Stimulated activated CD4-positive, alpha-beta T cell treated with anti-CD3 and anti-CD28 coated beads, TNF-alpha, amount 100 ng/mL, for 1 hour (primary cell): ENCODE results near the gene CPED1.
"Not testable (repeated sequence)": the region's sequence is repeated elsewhere in the genome, so short reads cannot be mapped to it uniquely, and the experiment has no call there.

ENCODE experiments used
- DNase-seq, 3 donors: peaks; one replicate each; pipeline ENCODE4 v3.0.0-alpha.2; 2020; ENCODE audit warnings: low read depth in 3 of 3, low spot score in 1 of 3

CPED1 gene

DNA sequence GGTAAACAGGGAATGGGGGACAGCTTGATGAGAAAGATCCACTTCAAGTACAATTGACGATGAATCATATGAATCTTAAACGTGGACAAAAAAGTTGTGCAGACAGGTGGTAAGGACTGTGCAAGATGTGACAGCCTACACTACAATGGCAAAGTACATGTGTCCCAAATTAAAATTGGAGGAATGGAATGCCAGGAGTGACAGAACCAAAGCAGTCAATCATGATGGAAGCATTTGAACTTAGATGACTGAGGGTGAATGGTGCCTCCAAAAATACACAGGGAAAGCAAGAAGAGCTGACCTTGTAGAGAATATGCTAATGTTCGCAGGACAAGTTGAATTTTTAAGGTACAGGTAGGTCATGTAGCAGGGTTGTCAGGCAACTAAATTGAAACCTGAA lies 189.9 kb downstream of the CPED1 start:
- no peak for DNase-seq

DNA sequence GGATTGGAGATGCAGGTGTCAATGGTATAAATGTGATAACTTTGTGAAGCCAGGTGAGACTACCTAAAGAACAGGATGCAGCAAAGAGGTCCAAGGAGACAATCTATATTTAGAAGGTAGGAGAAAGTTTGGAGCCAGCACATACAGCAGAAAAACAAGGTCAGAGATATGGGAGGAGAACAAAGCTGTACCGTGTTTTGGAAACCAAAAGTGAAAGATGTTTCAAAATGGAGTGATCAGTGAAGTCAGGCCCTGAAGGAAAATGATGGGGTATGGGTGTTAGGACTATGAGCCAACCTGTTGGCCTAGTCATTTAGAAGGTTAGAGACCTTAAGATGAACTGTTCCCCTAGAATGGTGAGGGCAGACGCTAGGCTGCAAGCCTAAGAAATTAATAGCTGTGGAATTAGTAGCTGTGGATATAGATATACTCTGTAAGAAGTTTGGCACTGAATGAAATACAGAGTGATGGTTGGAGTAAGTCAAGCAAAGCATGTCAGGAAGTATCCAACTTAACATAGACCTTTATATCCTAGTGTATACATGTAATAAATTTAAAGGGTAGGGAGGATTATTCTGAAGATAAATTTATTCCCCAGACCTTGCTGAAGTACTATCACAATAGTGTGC lies 190.5 kb downstream of the CPED1 start:
- DNase-seq = no peak

DNA sequence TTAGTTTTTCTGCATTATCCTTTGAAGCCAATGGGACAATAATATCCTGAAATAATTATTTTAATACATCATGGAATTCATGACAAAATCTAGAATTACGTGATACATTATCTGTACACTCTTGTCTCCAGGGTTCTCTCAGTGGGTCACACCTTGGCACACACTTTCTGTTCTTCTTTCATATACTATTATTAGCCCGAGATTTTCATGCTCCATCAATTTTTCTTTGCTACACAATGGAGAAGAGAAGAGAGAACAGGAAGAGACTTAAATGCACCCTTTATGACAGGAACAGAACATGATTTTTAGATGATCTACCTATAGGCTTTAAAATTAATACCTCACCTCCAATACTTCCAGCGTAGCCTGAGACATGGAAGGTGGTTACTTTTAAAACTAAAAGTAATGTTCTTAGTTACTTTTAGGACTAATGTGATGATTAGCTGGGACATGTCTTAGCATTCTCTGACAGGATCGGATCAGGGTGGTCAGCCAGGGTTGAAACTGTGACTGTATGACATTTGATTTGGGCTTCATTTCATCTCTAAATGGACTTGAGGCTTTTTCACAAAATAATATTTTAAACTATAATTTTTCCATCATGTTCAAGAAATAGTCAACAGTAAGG lies 192.0 kb downstream of the CPED1 start:
- no peak for DNase-seq

DNA sequence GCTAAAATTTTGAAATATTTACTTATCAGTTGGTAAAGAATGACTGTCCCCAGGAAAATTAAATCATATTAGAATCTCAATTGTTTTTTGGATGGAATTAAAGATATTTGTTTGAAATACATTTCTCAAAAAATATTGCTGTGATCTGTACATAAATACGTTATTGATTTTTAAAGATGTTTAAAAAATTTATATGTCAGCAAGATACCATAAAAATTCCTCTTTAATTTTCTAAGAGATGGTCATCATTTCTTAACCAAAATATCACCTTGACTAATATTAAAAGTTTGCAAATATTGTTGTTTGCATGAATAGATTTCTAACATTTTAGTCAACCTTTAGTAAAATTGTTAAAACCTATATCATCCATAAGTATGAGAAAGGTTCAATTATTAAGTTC lies 192.8 kb downstream of the CPED1 start:
- no peak for DNase-seq

DNA sequence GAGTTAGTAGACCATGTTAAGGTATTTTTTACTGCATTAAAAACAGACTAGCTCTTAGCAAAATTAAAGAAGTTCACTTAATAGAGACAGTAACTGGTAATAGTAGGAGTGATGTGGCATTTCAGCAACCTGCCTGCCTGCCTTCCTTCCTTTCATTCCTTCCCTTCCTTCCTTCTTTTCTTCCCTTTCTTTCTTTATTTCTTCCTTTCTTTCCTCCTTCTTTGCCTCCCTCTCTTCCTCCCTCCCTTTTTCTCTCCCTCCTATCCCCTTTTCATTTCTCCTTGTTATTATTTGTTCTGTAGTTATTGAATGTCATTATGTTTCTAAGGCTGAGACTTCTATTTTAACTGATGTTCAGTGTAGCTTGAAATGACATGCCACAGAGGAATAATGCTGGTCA lies 193.8 kb downstream of the CPED1 start:
- no peak for DNase-seq

DNA sequence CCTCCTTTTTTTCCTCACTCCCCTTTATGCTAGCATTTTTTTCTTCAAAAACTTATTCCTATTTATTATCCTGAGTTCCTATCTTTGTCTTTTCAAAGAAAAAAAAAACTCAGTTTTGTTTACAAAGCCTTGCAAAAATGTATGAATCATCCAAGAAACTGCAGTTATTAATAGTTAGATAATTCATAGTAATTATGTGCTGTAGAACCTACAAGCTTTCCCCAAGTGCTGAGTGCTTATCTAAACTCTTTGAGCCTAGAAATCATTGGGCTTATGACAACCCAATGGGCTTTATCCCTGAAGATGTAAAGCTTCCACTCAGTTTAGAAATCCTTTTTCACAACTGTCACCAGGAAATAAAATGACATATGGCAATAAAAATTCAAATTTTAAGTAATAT lies 194.4 kb downstream of the CPED1 start:
- DNase-seq = no peak

DNA sequence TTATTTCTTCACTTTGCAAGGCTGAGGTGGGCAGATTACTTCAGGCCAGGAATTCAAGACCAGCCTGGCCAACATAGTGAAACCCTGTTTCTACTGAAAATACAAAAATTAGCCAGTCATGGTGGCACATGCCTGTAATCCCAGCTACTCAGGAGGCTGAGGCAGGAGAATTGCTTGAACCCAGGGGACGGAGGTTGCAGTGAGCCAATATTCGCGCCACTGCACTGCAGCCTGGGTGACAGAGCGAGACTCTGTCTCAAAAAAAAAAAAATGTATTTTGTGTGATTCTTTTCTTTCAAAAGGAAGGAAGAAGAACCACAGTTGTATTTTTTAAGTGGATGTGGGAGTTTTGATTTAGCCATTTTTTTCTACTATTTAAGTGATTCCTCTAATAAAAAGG lies 195.4 kb downstream of the CPED1 start:
- not testable (repeated sequence) for DNase-seq

DNA sequence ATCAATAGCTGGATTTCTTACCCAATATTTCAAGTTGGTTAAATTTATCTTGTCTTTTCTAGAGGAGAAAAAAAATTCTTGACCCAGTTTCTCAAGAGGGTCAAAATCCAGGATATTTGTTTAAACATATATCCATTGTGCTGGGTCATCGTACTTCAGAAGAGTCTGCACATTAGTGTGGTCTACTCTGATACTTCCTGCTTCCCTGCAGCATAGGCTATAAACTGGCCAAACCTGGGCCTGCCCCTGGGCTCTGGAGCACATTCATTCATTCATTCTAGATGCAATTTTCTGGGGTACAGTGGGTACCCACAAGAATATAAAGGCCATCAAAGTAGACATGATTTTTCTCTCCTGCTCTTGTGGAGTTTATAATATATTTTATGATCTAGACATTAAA lies 198.2 kb downstream of the CPED1 start:
- DNase-seq = no peak

DNA sequence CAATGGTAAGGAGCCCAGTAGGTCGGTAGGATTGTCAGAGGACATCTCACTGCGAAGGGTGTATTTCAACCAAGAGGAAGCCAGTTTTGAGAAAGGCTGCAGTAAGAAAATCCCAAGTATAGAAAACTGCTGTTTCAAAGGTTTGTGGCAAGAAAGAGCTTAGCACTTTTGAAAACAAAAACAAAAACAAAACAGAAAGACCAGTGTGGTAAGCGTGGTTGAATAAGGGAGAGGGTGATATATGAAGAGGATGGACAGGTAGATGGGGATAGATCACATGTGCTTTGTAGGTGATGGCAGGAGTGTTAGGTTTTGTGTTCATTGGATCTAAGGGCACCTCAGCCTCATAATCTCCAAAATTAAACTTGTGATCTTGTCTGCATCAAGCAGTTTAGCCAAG lies 198.7 kb downstream of the CPED1 start:
- no peak for DNase-seq

DNA sequence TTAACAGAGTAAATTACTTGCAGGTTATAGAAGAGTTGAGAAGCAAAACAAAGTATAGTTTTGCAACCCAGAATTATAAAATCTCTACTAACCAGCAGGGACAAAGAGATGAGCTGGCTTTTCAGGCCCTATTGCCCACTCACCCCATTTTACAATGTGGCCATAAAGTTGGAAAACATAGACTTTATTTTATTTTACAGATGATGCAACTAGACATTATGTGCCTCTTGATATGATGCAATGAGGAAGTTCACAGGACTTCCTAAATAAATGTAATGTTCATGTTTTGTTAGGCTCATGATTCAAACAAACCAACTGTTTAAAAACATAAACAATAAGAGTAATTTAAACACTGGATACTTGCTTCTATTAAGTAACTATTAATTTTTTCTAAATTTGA lies 199.2 kb downstream of the CPED1 start:
- no peak for DNase-seq

DNA sequence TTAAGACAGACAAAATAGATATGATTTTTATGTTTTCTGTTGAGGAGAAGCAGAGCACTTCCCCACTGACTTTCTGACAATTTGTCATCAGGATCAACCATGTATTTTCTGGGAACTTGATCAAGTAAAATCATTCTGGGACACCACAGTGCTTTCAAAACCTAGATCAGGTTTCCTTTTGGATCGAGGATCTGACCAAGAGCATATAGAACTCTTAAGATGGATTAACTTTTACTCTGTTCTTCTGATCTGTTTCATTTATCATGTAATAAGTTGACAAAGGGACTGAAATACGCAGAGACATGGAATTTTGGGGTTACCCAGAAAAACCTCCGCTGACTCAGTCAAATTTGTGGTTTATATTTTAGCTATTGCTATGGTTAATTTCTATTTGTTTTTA lies 204.3 kb downstream of the CPED1 start:
- DNase-seq = no peak

DNA sequence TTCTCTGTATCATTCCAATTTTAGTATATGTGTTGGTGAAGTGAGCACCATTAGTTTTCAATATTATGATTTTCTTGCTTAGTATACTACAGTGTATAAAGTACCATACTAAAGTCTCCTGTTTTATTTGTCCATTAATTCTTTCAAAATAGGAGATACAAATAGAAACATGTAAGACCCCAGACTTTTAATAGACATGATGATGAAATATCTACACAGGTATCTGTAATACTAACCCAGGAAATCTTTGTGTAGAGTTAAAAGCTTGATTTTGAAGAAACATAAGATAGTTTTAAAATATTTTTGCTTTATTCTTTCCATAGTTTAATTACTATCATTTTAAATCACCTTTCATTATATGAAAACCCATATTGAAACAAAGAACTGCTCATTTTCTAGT lies 206.5 kb downstream of the CPED1 start:
- no peak for DNase-seq

DNA sequence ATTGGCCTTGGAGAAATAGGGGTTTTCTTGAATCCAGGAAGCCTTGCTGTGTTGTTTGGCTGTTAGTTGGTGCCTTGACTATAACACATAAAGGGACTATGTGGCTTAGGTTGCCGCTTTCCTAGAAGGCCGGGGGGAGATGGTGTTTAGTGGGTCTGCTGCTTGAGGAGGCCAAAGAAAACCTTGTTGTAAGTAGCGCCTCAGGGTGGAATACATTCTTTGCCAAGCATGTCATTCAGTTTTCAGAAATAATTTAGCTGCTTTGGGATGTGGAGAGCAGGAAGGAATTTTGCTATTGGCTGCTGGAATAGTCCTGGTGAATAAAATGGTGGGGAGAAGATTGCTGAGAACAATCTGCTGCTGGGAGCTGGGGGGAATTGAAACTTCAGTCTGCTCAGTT lies 207.4 kb downstream of the CPED1 start:
- DNase-seq = no peak

DNA sequence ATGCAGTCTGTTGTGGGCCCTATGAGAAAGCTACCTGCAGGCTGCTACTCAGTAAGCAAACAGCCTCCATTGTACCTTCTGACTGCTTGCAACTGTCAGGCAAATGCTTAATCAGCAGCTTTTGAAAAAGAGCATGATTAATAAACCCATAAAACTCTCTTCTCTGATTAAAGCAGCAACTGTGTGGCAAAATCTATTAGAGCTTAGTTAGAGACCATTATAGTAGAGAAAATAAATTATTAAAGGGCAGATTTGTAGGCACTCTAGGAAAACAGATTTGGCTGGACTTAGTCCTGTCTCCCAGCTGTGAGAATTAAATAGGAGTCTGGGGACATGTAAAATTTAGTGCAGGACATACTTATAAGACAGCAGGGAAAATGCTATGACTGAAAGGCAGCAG lies 207.8 kb downstream of the CPED1 start:
- DNase-seq = no peak

DNA sequence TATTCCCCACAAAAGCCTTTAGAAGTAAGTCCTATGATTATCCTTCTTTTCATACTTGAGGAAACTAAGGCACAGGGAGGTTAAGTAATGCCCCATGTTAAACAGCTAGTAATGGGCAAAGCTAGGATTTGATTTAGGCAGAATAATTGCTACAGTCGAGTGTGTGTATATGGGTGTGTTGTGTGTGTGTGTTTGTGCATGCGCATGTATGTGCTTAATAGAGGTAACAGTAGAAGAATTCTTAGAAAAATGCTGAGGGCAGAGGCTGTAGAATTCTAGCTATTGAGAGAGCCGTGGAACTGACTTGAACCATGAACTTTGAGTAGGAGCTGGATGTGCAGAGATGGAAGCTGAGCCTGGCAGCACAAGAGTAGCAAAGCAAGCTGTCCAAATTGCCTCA lies 208.9 kb downstream of the CPED1 start:
- no peak for DNase-seq

DNA sequence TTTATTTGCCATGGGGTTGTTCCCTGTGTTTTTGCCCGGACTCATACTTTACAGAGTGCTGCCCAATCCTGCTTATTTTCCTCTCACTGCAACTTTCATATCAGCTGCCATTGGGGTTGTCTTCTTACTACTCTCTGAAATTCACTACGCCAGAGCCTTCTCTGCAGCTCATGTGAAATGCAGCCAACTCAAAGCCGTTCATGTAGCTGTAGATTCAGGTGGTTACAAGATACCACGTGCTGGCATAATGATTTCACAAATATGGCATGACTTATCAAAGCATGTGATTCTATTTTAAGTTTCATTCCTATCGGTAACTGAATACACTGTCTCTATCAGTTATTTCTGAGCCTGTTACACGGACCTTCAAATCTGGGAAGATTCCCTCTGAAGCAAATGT lies 210.0 kb downstream of the CPED1 start:
- no peak for DNase-seq

DNA sequence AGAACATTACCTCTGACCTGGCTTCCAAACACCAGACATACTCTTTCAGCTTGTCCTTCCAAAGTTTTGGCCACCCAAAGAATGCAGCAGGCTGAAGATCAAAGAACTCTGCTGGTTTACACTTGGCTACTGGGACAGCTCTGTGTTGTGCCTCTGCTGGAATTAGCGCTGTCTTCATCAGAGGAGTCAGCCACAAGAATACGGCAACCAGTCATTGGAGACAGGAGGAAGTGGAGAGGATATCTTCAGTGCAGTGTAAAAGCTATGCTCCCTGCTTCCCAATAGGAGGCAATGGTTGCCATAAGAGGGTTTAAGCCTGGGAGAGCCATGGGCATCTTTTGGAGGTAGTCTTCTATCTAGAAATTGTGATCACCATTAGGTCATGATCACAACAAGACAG lies 213.6 kb downstream of the CPED1 start:
- no peak for DNase-seq

DNA sequence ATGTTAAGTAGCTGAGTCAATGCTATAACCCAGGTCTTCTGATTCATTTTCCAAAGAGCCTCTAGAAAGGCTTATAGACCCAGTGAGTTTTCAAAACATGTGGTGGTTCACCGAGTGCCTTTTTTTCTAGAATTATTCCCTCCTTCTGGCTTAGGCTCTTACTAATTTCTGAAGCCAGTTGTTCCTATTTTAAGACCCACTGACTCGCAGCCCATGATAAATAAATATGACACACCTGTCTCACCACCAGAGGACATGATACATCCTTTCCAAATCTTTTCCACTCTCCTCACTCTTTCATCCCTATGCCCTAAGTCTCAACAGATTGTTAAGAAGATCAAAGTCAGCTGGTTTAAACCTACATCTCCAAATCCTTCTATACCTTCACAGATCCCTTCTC lies 214.3 kb downstream of the CPED1 start:
- no peak for DNase-seq

DNA sequence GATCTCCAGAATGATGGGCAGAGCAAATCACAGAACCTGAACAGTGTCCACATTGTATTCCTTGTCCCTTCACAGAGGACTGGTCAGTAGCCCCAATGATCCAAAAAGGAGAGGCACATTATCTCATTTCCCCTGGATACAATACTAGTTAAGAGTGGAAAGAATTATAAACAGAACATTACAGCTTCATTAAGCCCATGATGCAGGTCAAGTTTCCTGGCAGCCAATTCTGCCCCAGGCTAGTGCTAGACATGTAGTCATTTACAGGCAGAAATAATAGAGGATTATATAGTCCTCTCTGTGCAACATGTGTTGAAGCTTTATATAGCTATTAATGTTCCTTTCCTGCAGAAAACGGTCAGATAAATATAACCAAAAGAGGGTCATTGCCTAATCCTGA lies 216.0 kb downstream of the CPED1 start:
- no peak for DNase-seq

DNA sequence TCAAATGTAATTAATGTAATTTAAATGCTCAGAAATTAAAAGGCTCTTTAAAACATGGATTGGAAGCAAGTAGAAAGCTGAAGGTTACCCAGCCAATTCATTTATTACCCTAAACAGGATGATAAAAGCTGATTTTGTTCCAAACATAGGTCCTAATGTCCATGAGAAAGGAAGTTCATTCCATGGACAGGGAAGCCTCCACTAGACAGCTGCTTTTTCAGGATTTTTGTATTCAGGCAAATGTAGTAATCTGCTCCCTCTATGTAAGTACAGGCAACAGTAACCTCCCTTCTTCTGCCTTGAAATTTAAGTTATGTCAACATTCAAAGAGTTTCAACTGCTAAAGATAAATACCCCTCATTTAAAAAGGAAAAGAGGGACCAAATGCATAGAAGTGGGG lies 217.3 kb downstream of the CPED1 start:
- no peak for DNase-seq

DNA sequence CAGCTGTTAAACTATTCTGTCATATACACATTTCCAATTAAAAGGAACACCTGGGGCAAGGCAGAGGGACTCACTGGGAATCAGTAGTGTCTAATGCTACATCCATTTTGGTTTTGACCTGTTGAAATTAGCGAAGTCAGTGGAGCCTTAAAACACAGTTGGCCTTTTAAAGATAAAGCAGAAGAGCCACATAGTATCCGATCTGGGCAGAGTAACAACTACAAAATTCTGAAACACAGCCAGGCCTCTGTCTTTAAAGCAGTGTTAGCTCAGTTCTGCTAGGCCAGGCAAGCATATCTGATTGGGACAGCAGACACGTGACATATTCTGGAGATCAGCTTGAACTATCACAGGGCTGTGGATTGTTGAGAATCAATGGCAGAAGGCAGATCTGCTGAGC lies 222.7 kb downstream of the CPED1 start:
- no peak for DNase-seq

DNA sequence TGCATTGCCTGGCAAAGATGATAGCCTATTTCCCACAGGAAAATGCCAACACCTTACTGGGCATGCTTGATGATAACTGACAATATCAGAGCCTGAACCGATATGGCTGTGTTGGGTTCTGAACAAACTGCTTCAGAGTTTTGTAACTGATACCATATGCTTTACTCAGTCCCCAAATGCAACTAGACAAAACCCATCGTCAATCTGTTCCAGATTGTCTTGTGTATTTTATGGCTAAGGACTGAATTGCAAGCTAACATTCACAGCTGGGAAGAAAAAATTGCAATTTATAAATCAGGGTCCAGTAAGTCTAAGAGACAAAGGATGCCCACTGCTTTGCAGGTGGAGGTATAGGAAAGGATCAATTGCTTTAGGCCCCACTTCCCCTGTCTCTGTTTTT lies 223.5 kb downstream of the CPED1 start:
- no peak for DNase-seq

DNA sequence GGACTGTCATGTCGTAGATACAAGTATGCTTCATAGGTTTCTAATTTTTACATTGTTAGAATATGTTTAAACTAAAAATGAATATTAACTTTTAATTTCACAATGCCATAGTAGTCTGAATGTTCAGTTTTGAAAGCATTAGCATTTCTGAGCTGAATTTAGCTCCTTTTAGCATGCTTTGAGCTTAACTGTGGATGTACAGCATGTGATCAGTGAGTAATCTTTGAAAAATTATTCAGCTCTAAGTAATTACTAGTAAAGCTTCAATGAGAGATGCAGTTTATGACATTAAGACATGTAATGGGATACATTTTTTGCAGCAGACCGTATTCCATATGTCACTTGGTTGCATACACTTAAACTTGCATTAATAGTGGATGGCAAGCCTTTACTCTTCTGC lies 226.1 kb downstream of the CPED1 start:
- no peak for DNase-seq

DNA sequence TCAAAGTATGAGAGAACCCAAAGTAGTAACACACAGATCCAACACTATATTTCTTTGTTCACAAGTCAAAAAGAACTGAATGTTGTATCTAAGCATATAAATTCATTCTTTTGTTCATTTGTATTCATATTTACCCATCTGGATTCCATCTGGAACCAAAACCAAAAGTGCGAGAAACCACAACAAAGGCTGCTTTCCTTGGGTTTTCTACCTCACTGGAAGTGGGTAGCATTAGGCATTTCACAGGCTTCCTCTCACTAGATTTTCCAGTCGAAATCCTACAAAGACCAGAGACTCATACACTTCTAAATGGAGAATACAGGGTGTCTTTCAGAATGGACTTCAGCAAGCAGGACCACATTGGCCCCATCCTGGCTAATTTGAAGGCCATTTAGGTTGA lies 230.5 kb downstream of the CPED1 start:
- no peak for DNase-seq
